Lung microvascular endothelial cell (primary cell): Measurements from ENCODE around the gene ZNF18. TPM values are rescaled to one million over a fixed set of nuclear protein-coding genes. Genes with fewer than 3 reads are reported as not detected.

ENCODE experiments used
- total RNA-seq: library from RNA; depleted of rRNA; stranded (reverse); fragments of >200 nt; gene quantifications from 2 replicates; pipeline ENCODE4 v1.2.1, GENCODE V29; 2014

Gene ZNF18
- total RNA-seq, 1 donor from 2014 or later = 8.5 TPM

Other genes with a start within 250 kb of the ZNF18 start
- 22.2 and 22.4 TPM in 2 replicates for gene MAP2K4, start 23.4 kb upstream of the ZNF18 start, total RNA-seq